ENCODE results near the gene NPL.

DNA sequence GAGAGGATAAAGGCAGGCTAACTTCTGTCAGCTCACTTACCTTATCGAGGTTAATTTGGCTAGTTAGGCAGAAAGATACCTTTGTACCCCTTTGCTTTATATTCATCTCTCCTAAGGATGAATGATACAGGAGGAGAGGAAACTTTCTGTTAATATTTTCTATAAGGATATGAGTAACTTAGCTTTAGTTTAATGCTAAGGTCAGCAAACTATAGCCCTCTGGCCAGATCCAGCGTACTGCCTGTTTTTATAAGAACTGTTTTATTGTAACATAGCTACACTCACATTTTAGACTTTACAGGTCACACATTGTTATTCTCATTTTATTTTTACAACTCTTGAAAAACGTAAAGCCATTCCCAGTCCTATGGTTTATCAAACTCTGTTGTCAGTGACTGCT is 67.6 kb downstream of the NPL start:
- TF ChIP-seq POLR2A (IDR thresholded peaks at IDR 0.05; ENCODE audit: low read length) (no peak), GATA1 (IDR thresholded peaks at IDR 0.05; ENCODE audit: low read depth, low read length) (no peak)

Data from erythroblast (primary cell).